ENCODE data around the gene PRRT3.

Gene PRRT3

GRCh38 chr3:9915254-9916141 is 36.7 kb downstream of the PRRT3 start:
- Histone ChIP-seq H2AK5ac (ENCODE audit: low read length) (no peak overlapping the region), H2BK15ac (replicated peaks; ENCODE audit: low read depth) (no peak overlapping the region), H3K4me3 (ENCODE audit: low read length) (peak overlapping the region; percentile 36), H3K4me2 (ENCODE audit: low read length) (peak overlapping the region; percentile 87), H3K4ac (ENCODE audit: low read depth, low read length) (peak overlapping the region; percentile 40), H3K9ac (ENCODE audit: low read length) (peak overlapping the region; percentile 94), H3K79me2 (ENCODE audit: control insufficient read depth, insufficient read depth, low read length) (no peaks in the 10 kb centered on the region), H2BK5ac (ENCODE audit: low read length) (peak overlapping the region; percentile 17), H4K5ac (ENCODE audit: low read length) (no peak overlapping the region), H3K4me1 (ENCODE audit: control insufficient read depth, low read depth, low read length) (peaks cover 3% of the 10 kb centered on the region), H3K56ac (ENCODE audit: low read length) (peak overlapping the region; percentile 98), H3K18ac (ENCODE audit: low read length) (peak overlapping the region; percentile 77), H3K36me3 (ENCODE audit: control insufficient read depth, insufficient read depth, low read length) (no peaks in the 10 kb centered on the region), H3K27me3 (ENCODE audit: insufficient read depth, low read length, poor library complexity) (no peaks in the 10 kb centered on the region), H4K8ac (ENCODE audit: low read depth, low read length) (peak overlapping the region; percentile 83), H3K79me1 (ENCODE audit: low read length) (no peaks in the 10 kb centered on the region), H3K23ac (ENCODE audit: low read length) (peak overlapping the region; percentile 100), H2BK120ac (ENCODE audit: low read depth, low read length) (no peak overlapping the region), H3K27ac (ENCODE audit: low read depth, low read length) (peak overlapping the region; percentile 16)
- no CpG with 5 or more reads among the region's 99 CpGs for WGBS (ENCODE audit: extremely low coverage, insufficient coverage, low lambda C conversion rate)
- DNase-seq, result peak; percentile 81

- H3K36me3 ChIP-seq (ENCODE audit: control insufficient read depth, insufficient read depth, low read length), result no peaks in the 10 kb centered on the region
- H3K27ac ChIP-seq (ENCODE audit: low read depth, low read length), result no peak overlapping the region
- no peak overlapping the region for H2BK15ac ChIP-seq (replicated peaks; ENCODE audit: low read depth)
- no peak overlapping the region for H4K5ac ChIP-seq (ENCODE audit: low read length)
- H3K9ac ChIP-seq (ENCODE audit: low read length), result peak overlapping the region; percentile 94
- no peak overlapping the region for H2AK5ac ChIP-seq (ENCODE audit: low read length)
- H3K23ac ChIP-seq (ENCODE audit: low read length), result no peak overlapping the region
- WGBS (ENCODE audit: extremely low coverage, insufficient coverage, low lambda C conversion rate), result no CpG with 5 or more reads among the region's 15 CpGs
- no peak overlapping the region for H2BK5ac ChIP-seq (ENCODE audit: low read length)
- H3K4me2 ChIP-seq (ENCODE audit: low read length), result peak overlapping the region; percentile 87
- H3K79me1 ChIP-seq (ENCODE audit: low read length), result no peaks in the 10 kb centered on the region
- DNase-seq, result no peak
- no peaks in the 10 kb centered on the region for H3K79me2 ChIP-seq (ENCODE audit: control insufficient read depth, insufficient read depth, low read length)
- peak overlapping the region; percentile 98 for H3K56ac ChIP-seq (ENCODE audit: low read length)
- H3K4me1 ChIP-seq (ENCODE audit: control insufficient read depth, low read depth, low read length), result peaks cover 3% of the 10 kb centered on the region
- no peak overlapping the region for H3K4me3 ChIP-seq (ENCODE audit: low read length)
- H3K27me3 ChIP-seq (ENCODE audit: insufficient read depth, low read length, poor library complexity), result no peaks in the 10 kb centered on the region
- H3K4ac ChIP-seq (ENCODE audit: low read depth, low read length), result no peak overlapping the region
- H4K8ac ChIP-seq (ENCODE audit: low read depth, low read length), result no peak overlapping the region
- no peak overlapping the region for H3K18ac ChIP-seq (ENCODE audit: low read length)
- H2BK120ac ChIP-seq (ENCODE audit: low read depth, low read length), result no peak overlapping the region
These were observed 37.5 kb downstream of the PRRT3 start for GRCh38 chr3:9914559-9915253.

GRCh38 chr3:9914011-9914410 is 38.2 kb downstream of the PRRT3 start:
- Histone ChIP-seq H3K27ac (ENCODE audit: low read depth, low read length) (no peak overlapping the region), H3K4me3 (ENCODE audit: low read length) (no peak overlapping the region), H2AK5ac (ENCODE audit: low read length) (no peak overlapping the region), H4K8ac (ENCODE audit: low read depth, low read length) (no peak overlapping the region), H3K4me1 (ENCODE audit: control insufficient read depth, low read depth, low read length) (peaks cover 3% of the 10 kb centered on the region), H3K27me3 (ENCODE audit: insufficient read depth, low read length, poor library complexity) (no peaks in the 10 kb centered on the region), H3K56ac (ENCODE audit: low read length) (no peak overlapping the region), H3K36me3 (ENCODE audit: control insufficient read depth, insufficient read depth, low read length) (no peaks in the 10 kb centered on the region), H2BK5ac (ENCODE audit: low read length) (no peak overlapping the region), H3K79me2 (ENCODE audit: control insufficient read depth, insufficient read depth, low read length) (no peaks in the 10 kb centered on the region), H2BK15ac (replicated peaks; ENCODE audit: low read depth) (no peak overlapping the region), H2BK120ac (ENCODE audit: low read depth, low read length) (no peak overlapping the region), H3K79me1 (ENCODE audit: low read length) (no peaks in the 10 kb centered on the region), H3K4ac (ENCODE audit: low read depth, low read length) (no peak overlapping the region), H4K5ac (ENCODE audit: low read length) (no peak overlapping the region), H3K9ac (ENCODE audit: low read length) (no peak overlapping the region), H3K18ac (ENCODE audit: low read length) (no peak overlapping the region), H3K23ac (ENCODE audit: low read length) (no peak overlapping the region), H3K4me2 (ENCODE audit: low read length) (no peak overlapping the region)
- DNase-seq, result no peak
- no CpG with 5 or more reads among the region's 1 CpG for WGBS (ENCODE audit: extremely low coverage, insufficient coverage, low lambda C conversion rate)

- Histone ChIP-seq H2BK15ac (replicated peaks; ENCODE audit: low read depth) (no peak overlapping the region), H3K4me2 (ENCODE audit: low read length) (no peak overlapping the region), H3K79me1 (ENCODE audit: low read length) (no peaks in the 10 kb centered on the region), H3K23ac (ENCODE audit: low read length) (no peak overlapping the region), H3K27me3 (ENCODE audit: insufficient read depth, low read length, poor library complexity) (no peaks in the 10 kb centered on the region), H3K56ac (ENCODE audit: low read length) (no peak overlapping the region), H2BK5ac (ENCODE audit: low read length) (no peak overlapping the region), H3K4me3 (ENCODE audit: low read length) (no peak overlapping the region), H3K18ac (ENCODE audit: low read length) (no peak overlapping the region), H3K36me3 (ENCODE audit: control insufficient read depth, insufficient read depth, low read length) (no peaks in the 10 kb centered on the region), H3K27ac (ENCODE audit: low read depth, low read length) (no peak overlapping the region), H3K4ac (ENCODE audit: low read depth, low read length) (no peak overlapping the region), H2BK120ac (ENCODE audit: low read depth, low read length) (no peak overlapping the region), H3K79me2 (ENCODE audit: control insufficient read depth, insufficient read depth, low read length) (no peaks in the 10 kb centered on the region), H4K5ac (ENCODE audit: low read length) (no peak overlapping the region), H3K9ac (ENCODE audit: low read length) (no peak overlapping the region), H4K8ac (ENCODE audit: low read depth, low read length) (no peak overlapping the region), H3K4me1 (ENCODE audit: control insufficient read depth, low read depth, low read length) (peaks cover 3% of the 10 kb centered on the region), H2AK5ac (ENCODE audit: low read length) (no peak overlapping the region)
- DNase-seq, result no peak
- WGBS (ENCODE audit: extremely low coverage, insufficient coverage, low lambda C conversion rate), result no CpG with 5 or more reads among the region's 5 CpGs
These were observed 38.6 kb downstream of the PRRT3 start for GRCh38 chr3:9913601-9914000.

GRCh38 chr3:9912294-9912935 is 39.8 kb downstream of the PRRT3 start:
- no peaks in the 10 kb centered on the region for H3K79me2 ChIP-seq (ENCODE audit: control insufficient read depth, insufficient read depth, low read length)
- H3K27ac ChIP-seq (ENCODE audit: low read depth, low read length), result no peak overlapping the region
- no peak overlapping the region for H4K5ac ChIP-seq (ENCODE audit: low read length)
- H3K27me3 ChIP-seq (ENCODE audit: insufficient read depth, low read length, poor library complexity), result no peaks in the 10 kb centered on the region
- H3K36me3 ChIP-seq (ENCODE audit: control insufficient read depth, insufficient read depth, low read length), result no peaks in the 10 kb centered on the region
- H3K4me2 ChIP-seq (ENCODE audit: low read length), result no peak overlapping the region
- H2BK5ac ChIP-seq (ENCODE audit: low read length), result no peak overlapping the region
- no peak overlapping the region for H3K4me3 ChIP-seq (ENCODE audit: low read length)
- H3K79me1 ChIP-seq (ENCODE audit: low read length), result no peaks in the 10 kb centered on the region
- no peak overlapping the region for H3K9ac ChIP-seq (ENCODE audit: low read length)
- DNase-seq, result no peak
- H3K4me1 ChIP-seq (ENCODE audit: control insufficient read depth, low read depth, low read length), result peaks cover 3% of the 10 kb centered on the region
- no peak overlapping the region for H4K8ac ChIP-seq (ENCODE audit: low read depth, low read length)
- H3K18ac ChIP-seq (ENCODE audit: low read length), result no peak overlapping the region
- no peak overlapping the region for H2BK120ac ChIP-seq (ENCODE audit: low read depth, low read length)
- no CpG with 5 or more reads among the region's 7 CpGs for WGBS (ENCODE audit: extremely low coverage, insufficient coverage, low lambda C conversion rate)
- H3K56ac ChIP-seq (ENCODE audit: low read length), result no peak overlapping the region
- H3K23ac ChIP-seq (ENCODE audit: low read length), result no peak overlapping the region
- no peak overlapping the region for H3K4ac ChIP-seq (ENCODE audit: low read depth, low read length)
- H2BK15ac ChIP-seq (replicated peaks; ENCODE audit: low read depth), result no peak overlapping the region
- H2AK5ac ChIP-seq (ENCODE audit: low read length), result no peak overlapping the region
